Omental fat pad (tissue), 4 donors: ENCODE measurements around the gene BLVRA. TPM values are rescaled to one million over a fixed set of nuclear protein-coding genes. Genes with fewer than 3 reads are reported as not detected.

Source experiments
- ATAC-seq: fragments of 150-250 bp; one replicate; pipeline ENCODE4 v1.9.1; 2016; ENCODE audit warnings: mild to moderate bottlenecking, moderate library complexity; ENCODE audit not compliant: low FRiP score
- DNase-seq: peaks from one replicate; pipeline ENCODE4 v3.0.0-alpha.2; 2019; ENCODE audit warnings: low spot score
- total RNA-seq, 4 donors: library from RNA; depleted of rRNA; stranded (reverse); fragments of >200 nt; gene quantifications; one replicate each; pipeline ENCODE4 v1.1.0, GENCODE V29; 2016
- TF ChIP-seq, protein P1 (sequence below), 3 donors: fragments of 450-650 bp; IDR thresholded peaks; one replicate each; pipeline ENCODE4 v1.5.1; 2016 to 2017; ENCODE audit warnings: antibody characterized with exemption in 3 of 3, mild to moderate bottlenecking in 3 of 3, moderate library complexity in 2 of 3

Gene BLVRA
- total RNA-seq, 4 donors from 2014 or later: 36.3 to 75.3 (median 58.8) TPM

DNA sequence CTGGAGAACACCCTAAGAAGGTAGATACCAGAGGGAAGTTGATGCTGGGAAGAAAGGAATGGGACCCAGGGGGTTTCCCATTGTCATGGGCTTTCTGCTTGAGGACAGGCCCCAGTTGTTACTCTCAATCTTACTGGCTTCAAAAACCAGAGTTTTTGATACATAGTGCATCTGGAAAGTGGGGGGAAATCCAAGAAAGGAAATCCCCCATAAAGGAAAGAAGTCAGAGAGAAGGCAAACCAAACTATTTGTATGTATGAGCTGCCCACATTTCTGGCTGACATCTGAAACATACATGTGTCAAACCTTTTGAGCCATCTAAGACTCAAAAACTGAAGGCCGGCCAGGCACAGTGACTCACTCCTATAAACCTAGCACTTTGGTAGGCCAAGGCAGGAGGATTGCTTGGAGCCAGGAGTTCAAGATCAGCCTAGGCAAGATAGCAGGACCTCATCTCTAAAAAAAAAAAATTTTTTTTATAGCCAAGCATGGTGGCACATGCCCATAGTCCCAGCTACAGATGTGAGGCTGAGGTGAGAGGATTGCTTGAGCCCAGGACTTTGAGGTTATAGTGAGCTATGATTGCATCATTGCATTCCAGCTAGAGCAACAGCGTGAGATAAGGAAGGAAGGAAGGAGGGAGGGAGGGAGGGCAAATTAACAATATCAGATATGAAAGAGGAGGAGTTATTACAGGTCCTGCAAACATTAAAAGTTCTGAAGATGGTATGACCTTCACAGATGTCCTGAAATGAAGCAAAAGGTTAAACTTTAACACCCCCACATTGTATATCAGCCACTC, 22.5 kb upstream of the BLVRA start:
- TF ChIP-seq, protein P1, sequence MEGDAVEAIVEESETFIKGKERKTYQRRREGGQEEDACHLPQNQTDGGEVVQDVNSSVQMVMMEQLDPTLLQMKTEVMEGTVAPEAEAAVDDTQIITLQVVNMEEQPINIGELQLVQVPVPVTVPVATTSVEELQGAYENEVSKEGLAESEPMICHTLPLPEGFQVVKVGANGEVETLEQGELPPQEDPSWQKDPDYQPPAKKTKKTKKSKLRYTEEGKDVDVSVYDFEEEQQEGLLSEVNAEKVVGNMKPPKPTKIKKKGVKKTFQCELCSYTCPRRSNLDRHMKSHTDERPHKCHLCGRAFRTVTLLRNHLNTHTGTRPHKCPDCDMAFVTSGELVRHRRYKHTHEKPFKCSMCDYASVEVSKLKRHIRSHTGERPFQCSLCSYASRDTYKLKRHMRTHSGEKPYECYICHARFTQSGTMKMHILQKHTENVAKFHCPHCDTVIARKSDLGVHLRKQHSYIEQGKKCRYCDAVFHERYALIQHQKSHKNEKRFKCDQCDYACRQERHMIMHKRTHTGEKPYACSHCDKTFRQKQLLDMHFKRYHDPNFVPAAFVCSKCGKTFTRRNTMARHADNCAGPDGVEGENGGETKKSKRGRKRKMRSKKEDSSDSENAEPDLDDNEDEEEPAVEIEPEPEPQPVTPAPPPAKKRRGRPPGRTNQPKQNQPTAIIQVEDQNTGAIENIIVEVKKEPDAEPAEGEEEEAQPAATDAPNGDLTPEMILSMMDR (IDR thresholded peaks at IDR 0.05): no peak
- ATAC-seq (peak; percentile 75), DNase-seq (no peak)

DNA sequence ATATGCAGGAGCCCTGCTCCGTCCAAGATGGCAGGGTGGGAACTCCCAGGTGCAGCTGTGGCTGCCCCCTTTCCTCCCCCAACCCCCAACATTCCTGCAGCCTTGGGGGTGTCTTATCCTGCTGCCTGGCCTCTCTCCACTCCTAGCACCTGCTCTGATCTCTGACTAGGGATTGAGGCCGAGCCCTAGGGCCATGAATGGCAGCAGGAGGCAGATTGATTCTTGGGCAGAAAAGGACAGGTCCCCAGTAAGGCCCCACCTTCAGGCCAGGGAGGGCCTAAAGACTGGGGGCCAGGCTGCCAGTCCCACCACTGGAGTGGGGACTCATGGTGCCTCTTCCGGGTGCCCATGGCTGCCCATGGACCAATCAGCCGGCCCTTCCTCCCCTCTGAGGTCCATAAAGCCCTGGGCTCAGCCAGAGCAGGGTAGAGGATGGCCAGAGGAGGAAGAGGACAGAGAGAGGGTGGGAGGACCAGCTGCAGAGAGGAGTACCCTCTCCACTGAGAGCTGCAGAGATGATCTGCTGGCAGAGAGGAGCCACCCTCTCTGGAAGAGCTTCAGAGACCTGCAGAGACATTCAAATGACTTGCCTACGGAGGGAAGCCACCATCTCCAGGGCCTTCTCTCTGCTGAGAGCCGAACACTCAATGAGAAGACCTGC, 20.9 kb upstream of the BLVRA start:
- DNase-seq (no peak), ATAC-seq (no peak)
- TF ChIP-seq, protein P1 (IDR thresholded peaks at IDR 0.05): no peak

DNA sequence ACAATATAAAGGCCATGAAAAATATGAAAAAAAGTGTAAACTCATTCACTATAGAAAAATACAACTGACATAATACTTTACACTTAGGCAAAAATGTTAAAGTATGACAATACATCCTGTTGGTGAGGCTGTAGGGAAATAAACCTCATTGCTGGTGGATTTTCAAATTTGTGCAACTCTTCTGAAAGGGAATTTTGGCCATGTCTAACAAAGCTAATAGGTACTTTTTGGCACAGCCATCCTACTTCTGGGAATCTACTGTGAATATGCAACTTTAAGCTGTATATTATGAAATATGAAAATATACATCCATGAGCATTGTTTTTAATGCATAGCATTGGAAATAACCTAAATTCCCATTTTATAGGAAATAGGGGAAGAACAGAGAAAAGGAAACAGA, 15.8 kb upstream of the BLVRA start:
- DNase-seq (no peak), ATAC-seq (no peak)
- TF ChIP-seq, protein P1 (IDR thresholded peaks at IDR 0.05): no peak

DNA sequence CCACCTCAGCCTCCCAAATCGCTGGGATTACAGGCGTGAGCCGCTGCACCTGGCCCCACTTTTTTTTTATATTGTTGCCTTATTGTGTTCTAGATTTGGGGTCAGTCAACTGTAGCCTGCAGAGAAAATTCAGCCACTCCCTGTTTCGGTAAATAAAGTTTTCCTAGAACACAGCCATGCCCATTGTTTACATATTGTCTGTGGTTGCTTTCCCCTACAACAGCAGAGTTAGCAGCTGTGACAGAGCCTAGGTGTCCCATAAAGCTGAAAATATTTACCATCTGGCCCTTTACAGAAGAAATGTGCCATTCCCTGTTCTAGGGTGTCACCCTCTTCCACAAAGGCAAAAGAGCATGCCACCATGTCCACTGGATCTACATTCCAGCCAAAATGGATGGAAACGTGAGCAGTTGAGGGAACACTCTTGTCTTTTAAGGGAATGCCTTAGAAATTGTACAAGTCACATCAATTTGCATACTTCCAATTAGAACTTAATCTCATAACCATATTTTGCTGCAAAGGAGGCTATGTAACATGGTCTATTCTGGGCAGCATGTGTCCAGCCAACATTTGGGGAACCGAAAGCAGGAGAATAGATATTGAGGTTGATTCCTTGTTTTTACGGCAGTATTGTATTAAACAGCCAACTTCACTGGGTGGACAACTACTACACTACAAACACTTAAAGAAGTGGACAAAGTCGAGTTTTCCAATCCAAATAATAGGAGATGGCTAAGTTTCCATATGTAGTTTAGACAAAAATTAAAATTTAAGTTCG, 11.0 kb upstream of the BLVRA start:
- no peak for ATAC-seq
- no peak for DNase-seq
- TF ChIP-seq, protein P1 (IDR thresholded peaks at IDR 0.05): no peak

DNA sequence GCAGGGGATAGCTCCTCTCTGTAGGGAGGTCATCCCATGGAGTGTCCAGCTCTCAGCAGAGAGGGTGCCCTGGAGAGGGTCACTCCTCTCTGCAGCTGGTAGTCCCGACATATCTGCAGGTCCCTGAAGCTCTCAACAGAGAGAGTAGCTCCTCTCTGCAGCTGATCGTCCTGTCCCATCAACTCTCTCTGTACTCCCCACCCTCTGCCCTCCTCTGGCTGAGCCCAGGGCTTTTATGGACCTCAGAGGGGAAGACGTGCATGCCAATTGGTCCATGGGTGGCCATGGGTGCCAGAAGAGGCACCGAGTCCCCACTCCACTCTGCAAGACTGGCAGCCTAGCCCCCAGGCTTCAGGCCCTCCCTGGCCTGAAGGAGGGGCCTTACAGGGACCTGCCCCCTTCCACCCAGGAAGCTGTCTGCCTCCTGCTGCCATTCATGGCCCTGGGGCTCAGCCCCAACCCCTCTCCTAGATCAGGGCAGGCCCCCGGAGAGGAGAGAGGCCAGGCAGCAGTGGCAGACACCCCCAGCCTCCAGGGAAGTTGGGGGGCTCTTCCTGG, 9.0 kb upstream of the BLVRA start:
- ATAC-seq: no peak
- no peak for DNase-seq
- TF ChIP-seq, protein P1 (IDR thresholded peaks at IDR 0.05): no peak

DNA sequence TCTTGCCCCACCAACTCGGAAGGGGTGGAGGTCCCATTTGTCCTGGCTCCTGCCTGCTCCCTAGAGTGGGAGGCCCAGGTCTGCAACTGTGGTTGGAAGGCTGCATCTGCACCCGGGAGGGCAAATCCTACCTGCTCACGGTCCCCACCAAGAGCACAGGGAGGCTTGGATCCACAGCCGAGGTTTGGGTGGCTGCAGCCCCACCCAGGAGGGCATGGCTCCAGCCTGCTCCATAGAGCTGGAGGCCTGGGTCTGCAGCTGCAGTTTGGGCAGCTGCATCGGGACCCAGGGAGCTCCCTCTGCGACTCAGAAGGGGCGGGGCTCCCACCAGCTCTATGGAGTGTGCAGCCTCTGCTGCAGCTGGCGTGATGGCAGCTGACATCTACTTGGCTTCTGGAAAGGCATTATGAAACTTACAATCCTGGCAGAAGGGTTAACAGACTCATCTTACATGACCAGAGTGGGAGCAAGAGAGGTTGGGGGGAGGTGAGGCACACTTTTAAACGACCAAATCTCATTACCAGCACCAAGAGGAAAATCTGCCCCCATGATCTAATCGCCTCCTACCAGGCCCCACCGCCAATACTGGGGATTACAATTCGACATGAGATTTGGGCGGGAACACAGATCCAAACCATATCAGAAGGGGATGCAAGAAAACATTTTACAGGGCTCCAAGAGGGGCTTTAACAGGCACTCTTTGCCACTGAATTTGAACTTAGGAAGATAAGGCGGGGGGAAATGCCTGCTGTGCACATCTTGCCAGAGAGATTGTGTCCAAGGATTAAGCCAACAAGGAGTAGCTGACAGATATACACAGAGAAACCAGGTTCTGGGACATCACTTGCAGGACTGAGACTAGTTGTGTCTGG, 8.2 kb upstream of the BLVRA start:
- TF ChIP-seq, protein P1 (IDR thresholded peaks at IDR 0.05): no peak
- ATAC-seq: no peak
- DNase-seq: no peak
